Stimulated activated CD4-positive, alpha-beta T cell treated with anti-CD3 and anti-CD28 coated beads, Interleukin-2, amount 100 ng/mL, for 48 hours (primary cell): ENCODE data around the gene SEBOX.

Source experiments
- DNase-seq, 2 donors: peaks; one replicate each; pipeline ENCODE4 v3.0.0-alpha.2; 2020

SEBOX gene

GRCh38 chr17:28338056-28338768 lies 26.8 kb downstream of the SEBOX start:
- DNase-seq, result no peak

- DNase-seq, result peak in 1 of 2 donors; percentile 10
Measured at GRCh38 chr17:28335959-28336871, 28.8 kb downstream of the SEBOX start.

GRCh38 chr17:28335201-28335958 lies 29.6 kb downstream of the SEBOX start, which contains the start of the genes IFT20 and TNFAIP1:
Gene IFT20 (minus strand): TSS chr17:28335472. CDS start chr17:28331985, 3,487 bp downstream.
Gene TNFAIP1 (plus strand): TSS chr17:28335761. CDS start chr17:28339522, 3,761 bp downstream.
- DNase-seq, result peak; percentile 91 to 92

- DNase-seq, result no peak
Measured at GRCh38 chr17:28334666-28335200, 30.3 kb downstream of the SEBOX start.

- no peak for DNase-seq
Measured at GRCh38 chr17:28334171-28334570, 30.8 kb downstream of the SEBOX start.

- no peak for DNase-seq
Measured at GRCh38 chr17:28333083-28333746, 31.8 kb downstream of the SEBOX start.

- no peak for DNase-seq
Measured at GRCh38 chr17:28331891-28332420, 33.0 kb downstream of the SEBOX start.

- no peak for DNase-seq
Measured at GRCh38 chr17:28330671-28331070, 34.3 kb downstream of the SEBOX start.

GRCh38 chr17:28328325-28328724 lies 36.7 kb downstream of the SEBOX start:
- DNase-seq, result no peak

GRCh38 chr17:28327709-28328108 lies 37.3 kb downstream of the SEBOX start:
- no peak for DNase-seq

- peak in 1 of 2 donors; percentile 16 for DNase-seq
Measured at GRCh38 chr17:28327031-28327607, 37.9 kb downstream of the SEBOX start.

GRCh38 chr17:28326114-28326513 lies 38.9 kb downstream of the SEBOX start:
- no peak for DNase-seq

- DNase-seq, result no peak
Measured at GRCh38 chr17:28325211-28325610, 39.8 kb downstream of the SEBOX start.

- no peak for DNase-seq
Measured at GRCh38 chr17:28324781-28325180, 40.2 kb downstream of the SEBOX start.

GRCh38 chr17:28324267-28324745 lies 40.7 kb downstream of the SEBOX start:
- DNase-seq, result no peak

GRCh38 chr17:28320215-28321061 lies 44.6 kb downstream of the SEBOX start:
- no peak for DNase-seq

- no peak for DNase-seq
Measured at GRCh38 chr17:28319598-28319935, 45.4 kb downstream of the SEBOX start.

GRCh38 chr17:28318759-28319597 lies 46.0 kb downstream of the SEBOX start, which contains the start of gene TMEM97:
Gene TMEM97 (plus strand): TSS chr17:28319200. CDS start chr17:28319240, 40 bp downstream.
- peak; percentile 94 to 95 for DNase-seq
